Measurements from ENCODE around the gene NXF3. TPM values are rescaled to one million over a fixed set of nuclear protein-coding genes. Genes with fewer than 3 reads are reported as not detected.
"Not testable (repeated sequence)": the region's sequence is repeated elsewhere in the genome, so short reads cannot be mapped to it uniquely, and the experiment has no call there.

NXF3 gene
- total RNA-seq, 2 donors from 2014 or later: 0.51 TPM; not detected in 1

- Histone ChIP-seq H3K4me1 (ENCODE audit: control insufficient read depth, insufficient read depth, low read length) (no peaks in the 10 kb centered on the region), H3K9me3 (ENCODE audit: control insufficient read depth, low read length) (no peaks in the 10 kb centered on the region), H3K9ac (ENCODE audit: extremely low read depth, low read length, poor library complexity, severe bottlenecking) (no peak overlapping the region), H3K4me3 (ENCODE audit: low read length) (no peak overlapping the region), H3K36me3 (ENCODE audit: control insufficient read depth, insufficient read depth, low read length) (no peaks in the 10 kb centered on the region), H3K27me3 (ENCODE audit: control insufficient read depth, insufficient read depth, low read length, poor library complexity, severe bottlenecking) (no peaks in the 10 kb centered on the region), H3K27ac (ENCODE audit: low read depth, low read length) (no peak overlapping the region)
- Mint-ChIP-seq H3K36me3 (ENCODE audit: low read depth) (no peaks in the 10 kb centered on the region), H3K27me3 (ENCODE audit: insufficient read depth) (no peaks in the 10 kb centered on the region), H3K27ac (no peak overlapping the region), H3K4me3 (no peak overlapping the region), H3K9me3 (peaks cover 54% of the 10 kb centered on the region), H3K4me1 (peaks cover 11% of the 10 kb centered on the region)
- 33 to 38% methylated on average over 1 to 8 of the region's 8 CpGs for WGBS, 2 experiments (ENCODE audit: insufficient coverage in 1 of 2, insufficient read length in 1 of 2)
- TF ChIP-seq CTCF (conservative IDR thresholded peaks at IDR 0.05): no peak
- no peak for DNase-seq
Observed at GRCh38 chrX:103051260-103051789, 41.6 kb downstream of the NXF3 start.

GRCh38 chrX:103033371-103033770 lies 59.6 kb downstream of the NXF3 start:
- not testable (repeated sequence) for H3K9ac ChIP-seq (ENCODE audit: extremely low read depth, low read length, poor library complexity, severe bottlenecking); H3K4me3 ChIP-seq (ENCODE audit: low read length); H3K27me3 ChIP-seq (ENCODE audit: control insufficient read depth, insufficient read depth, low read length, poor library complexity, severe bottlenecking); H3K4me1 Mint-ChIP-seq; H3K27ac ChIP-seq (ENCODE audit: low read depth, low read length); H3K36me3 ChIP-seq (ENCODE audit: control insufficient read depth, insufficient read depth, low read length); H3K4me3 Mint-ChIP-seq; H3K9me3 ChIP-seq (ENCODE audit: control insufficient read depth, low read length); H3K27ac Mint-ChIP-seq; DNase-seq; H3K36me3 Mint-ChIP-seq (ENCODE audit: low read depth); H3K27me3 Mint-ChIP-seq (ENCODE audit: insufficient read depth); H3K4me1 ChIP-seq (ENCODE audit: control insufficient read depth, insufficient read depth, low read length)
- WGBS, 2 experiments (ENCODE audit: insufficient coverage in 1 of 2, insufficient read length in 1 of 2): 80% methylated on average over 1 of the region's 1 CpG; no CpG with 5 or more reads in 1 of the 2 experiments
- peaks cover 56% of the 10 kb centered on the region for H3K9me3 Mint-ChIP-seq

Other genes starting within 250 kb of the NXF3 start
- gene RAB40AL, start 155.9 kb downstream of the NXF3 start, total RNA-seq: 1 to 10 TPM in 1 of 2 donors, under 1 TPM in 1; 0.64 to 1.5 TPM
- gene BEX1, start 29.0 kb downstream of the NXF3 start, total RNA-seq: 100 to 1,000 TPM in 1 of 2 donors, 10 to 100 TPM in 1; 83.6 to 144 TPM
- gene BEX4, start 122.0 kb upstream of the NXF3 start, total RNA-seq: 10 to 100 TPM; 65.1 to 71.0 TPM
- gene TCEAL8, start 162.0 kb upstream of the NXF3 start, total RNA-seq: 100 to 1,000 TPM in 1 of 2 donors, 10 to 100 TPM in 1; 81.4 to 113 TPM
- gene TCEAL5, start 183.6 kb upstream of the NXF3 start, total RNA-seq: 1 to 10 TPM in 1 of 2 donors, under 1 TPM in 1; 0.22 to 4.4 TPM
- 10 to 100 TPM; 23.6 to 32.3 TPM for gene BEX2, start 217.8 kb upstream of the NXF3 start, total RNA-seq
- 1 to 10 TPM; 5.3 to 6.7 TPM for gene TCEAL7, start 237.1 kb upstream of the NXF3 start, total RNA-seq

Data from endodermal cell (in vitro differentiated cells).